Stimulated activated CD8-positive, alpha-beta memory T cell treated with anti-CD3 and anti-CD28 coated beads, Interleukin-7, amount 100 ng/mL, for 4 hours (primary cell): ENCODE measurements around the gene MMS19.

Experiments
- DNase-seq, 2 donors: peaks; one replicate each; pipeline ENCODE4 v3.0.0-alpha.2; 2020; ENCODE audit warnings: low read depth in 2 of 2

The MMS19 gene

DNA sequence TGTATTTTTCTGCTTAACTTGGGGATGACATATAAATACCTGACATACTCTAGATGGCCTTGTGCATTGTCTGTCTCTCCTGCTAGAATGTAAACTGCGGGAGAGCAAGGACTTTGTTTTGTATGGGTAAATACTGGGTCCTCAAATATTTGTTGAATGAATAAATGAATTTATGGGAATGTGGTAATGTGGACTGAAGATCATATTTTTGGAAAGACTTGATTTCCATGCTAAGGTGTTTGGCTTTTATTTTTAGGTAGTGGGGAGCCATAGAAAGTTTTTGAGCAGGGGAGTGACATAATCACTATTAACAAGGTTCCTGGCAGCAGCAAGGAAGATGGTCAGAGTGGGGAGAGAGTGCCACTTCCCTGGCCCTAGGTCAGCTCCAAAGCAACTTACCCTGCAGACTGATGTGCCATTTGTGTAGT is 27.5 kb upstream of the MMS19 start:
- no peak for DNase-seq

DNA sequence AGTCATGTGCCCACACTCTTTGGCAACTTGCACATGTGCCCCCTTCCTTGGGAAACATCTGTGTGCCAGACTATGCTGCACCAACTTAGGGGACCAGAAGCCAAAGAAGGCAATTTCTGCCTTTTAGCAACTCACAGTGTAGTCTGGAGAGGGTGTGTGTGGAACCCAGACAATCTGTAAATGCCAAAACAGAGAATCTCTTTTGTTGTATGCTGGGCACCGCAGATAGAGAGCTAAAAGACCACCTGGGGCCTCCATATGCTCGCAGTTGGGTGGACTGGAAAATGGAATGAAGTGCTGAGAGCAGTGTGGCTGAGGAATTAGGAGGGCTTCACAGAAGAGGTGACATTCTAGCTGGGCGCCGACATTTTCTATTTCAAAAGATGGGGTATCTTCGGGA is 26.9 kb upstream of the MMS19 start:
- no peak for DNase-seq

DNA sequence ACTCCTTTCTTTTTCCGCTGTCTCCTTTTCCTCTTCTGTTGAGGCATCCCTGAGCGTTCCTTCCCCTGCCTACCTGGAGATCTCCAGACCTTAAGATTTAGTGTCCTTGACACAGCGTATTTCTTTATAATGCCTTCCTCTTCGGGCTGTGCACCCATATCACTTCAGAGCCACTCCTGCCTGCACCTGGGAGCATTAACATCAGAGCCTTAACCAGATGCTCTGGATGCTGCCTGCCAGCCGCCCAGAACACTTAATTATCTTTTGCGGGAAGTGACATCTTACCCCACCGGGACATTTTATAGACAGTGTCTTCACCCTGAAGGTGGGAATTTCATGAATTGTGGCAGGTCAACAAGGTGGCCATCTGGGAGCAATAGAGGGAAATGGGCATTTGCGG is 24.7 kb upstream of the MMS19 start:
- DNase-seq = no peak

DNA sequence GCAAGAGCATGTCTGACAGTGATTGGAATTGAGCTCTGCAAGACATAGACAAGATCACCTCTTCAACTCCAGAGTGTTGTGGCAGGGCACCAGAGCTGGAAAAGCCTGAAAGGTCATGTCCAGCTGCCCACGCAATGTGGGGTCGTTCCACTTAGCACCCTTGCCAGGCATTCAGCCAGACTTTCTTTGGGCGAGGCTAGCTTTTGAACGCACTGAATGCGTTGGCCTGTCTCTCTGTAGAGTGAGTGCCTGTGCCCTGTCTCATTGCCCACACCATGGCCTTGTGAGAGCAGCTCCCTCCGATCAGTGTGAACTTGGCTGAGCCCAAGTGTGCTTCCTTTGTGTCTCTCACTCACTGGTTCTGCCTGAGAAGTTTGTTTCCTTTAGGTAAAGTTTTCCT is 23.8 kb upstream of the MMS19 start:
- DNase-seq = no peak

DNA sequence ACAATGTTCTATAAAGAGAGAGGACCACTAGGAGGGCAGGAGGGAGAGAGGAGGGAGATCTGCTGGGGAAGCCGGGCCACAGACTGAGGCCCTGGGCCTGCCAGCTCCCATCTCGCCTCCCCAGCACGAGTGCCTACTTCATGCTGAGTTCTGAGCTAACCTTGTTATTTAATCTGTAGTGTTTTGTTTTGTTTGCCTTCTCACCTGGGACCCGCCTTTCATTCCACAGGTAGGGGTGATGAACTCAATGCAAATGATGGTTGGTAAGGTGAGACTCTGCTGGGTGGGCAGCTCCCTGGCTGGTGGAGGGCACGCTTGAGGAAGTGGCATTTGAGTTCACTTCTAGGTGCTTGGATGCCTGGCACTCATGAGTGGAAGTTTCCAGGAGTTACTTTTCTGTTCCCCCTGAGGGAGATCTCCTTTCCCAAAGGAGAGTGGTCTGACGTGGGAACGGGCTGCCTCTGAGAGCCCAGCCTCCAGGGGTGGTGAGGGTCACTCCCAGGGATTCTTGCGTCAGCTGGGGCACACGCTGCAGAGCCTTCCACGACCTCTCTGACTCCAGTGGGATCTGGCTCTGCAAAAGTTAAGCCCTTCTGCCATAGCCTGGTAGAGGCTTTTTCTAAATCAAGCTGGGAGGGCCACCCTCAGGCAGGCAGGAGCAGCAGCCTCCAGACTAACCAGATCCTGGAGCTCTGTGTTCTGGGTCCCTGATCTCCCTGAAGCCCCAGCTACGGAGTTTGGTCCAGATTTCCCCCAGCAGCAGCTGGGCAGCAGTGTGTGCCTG is 22.9 kb upstream of the MMS19 start:
- DNase-seq = no peak

DNA sequence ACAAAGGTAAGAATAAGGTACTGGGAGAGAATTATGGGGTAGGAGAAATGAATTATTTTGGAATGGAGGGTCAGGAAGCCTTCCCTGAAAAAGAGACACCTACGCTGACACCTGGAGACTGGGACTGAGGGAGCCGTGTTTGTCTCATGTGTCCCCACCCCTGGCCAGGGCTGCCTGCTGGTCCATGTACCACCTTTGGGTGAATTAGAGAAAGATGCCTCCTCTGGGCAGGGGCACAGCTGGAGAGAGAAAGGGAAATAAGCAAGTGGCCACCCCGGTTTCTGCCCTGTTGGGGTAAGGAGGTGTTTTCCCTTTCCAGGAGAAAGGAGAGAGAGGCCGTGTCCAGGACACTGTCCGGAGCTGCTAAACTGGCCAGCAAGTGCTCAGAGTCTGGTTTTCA is 22.3 kb upstream of the MMS19 start:
- no peak for DNase-seq

DNA sequence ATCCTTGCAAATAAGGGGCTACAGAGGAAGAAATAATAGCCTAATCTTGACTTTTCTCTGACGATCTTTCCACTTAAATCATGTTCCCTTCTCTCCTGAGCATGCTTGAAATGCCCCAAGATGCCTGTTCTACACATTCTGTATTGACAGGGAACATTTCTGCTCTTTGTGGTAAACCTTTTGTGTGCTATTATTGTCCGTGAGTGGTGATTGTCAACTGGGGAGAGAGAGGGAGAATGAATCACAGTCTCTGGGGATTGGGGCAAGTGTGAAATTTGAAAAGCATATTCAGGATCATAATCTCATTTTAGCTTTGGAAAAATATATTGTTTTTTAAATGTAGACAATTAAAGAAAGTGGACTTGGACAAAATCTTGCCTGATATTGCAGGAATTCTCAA is 21.1 kb upstream of the MMS19 start:
- DNase-seq = no peak

DNA sequence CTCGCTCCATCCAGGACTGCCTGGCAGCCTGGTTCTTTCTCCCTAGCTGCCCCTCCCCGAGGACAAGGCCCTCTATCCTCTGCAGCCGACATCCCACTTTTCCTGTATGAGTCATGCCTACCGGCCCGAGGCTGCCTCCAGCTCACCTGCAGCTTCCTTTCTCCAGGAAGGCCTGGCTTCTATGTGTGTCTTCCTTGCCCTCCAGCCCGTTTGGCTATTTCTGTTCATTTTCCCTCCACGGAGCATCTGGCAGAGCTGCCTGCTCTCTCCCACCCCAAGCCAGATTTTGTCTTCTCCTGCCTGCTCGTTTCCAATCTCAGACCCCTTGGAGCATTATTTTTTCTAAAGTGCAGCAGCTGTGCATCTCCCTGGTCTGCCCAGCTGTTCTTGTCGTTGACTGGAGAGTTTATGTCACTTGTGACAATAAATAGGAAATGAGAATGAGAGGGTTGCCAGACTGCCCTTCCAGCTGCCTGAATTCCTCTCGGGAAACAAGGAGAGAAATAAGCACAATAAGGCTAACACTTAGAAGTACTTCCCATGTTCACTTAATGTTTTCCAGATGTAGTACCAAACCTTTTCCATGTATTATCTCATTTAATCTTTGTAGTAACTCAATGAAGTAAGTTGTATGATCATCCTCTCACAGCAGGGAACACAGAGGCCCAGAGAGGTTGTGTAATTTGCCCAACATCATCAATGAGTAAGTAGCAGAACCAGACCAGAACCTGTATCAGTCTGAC is 20.2 kb upstream of the MMS19 start:
- no peak for DNase-seq

DNA sequence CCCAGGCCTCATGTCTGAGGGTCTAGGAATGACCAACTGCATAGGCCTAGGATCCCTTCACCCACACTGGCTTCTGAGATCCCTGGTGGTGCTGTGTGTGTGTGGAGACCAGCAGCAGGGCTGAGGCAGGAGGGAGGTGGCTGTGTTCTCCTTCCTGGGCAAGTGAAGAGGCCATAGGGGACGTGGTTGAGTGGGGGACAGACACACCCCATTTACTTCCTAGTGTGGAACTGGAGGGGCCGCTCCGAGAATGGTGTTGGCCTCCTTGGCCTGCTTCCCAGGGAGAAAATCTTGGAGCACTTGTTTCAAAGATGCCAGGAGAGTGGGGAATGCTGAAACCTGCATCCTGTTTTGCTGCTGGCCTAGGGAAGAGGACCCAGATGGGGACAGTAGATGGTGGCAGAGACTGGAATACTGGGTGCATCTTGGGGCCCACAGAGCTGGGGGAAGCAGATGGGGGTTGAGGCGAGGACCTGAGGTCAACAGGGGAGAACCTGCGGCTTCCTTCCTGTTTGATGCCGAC is 19.6 kb upstream of the MMS19 start:
- no peak for DNase-seq

DNA sequence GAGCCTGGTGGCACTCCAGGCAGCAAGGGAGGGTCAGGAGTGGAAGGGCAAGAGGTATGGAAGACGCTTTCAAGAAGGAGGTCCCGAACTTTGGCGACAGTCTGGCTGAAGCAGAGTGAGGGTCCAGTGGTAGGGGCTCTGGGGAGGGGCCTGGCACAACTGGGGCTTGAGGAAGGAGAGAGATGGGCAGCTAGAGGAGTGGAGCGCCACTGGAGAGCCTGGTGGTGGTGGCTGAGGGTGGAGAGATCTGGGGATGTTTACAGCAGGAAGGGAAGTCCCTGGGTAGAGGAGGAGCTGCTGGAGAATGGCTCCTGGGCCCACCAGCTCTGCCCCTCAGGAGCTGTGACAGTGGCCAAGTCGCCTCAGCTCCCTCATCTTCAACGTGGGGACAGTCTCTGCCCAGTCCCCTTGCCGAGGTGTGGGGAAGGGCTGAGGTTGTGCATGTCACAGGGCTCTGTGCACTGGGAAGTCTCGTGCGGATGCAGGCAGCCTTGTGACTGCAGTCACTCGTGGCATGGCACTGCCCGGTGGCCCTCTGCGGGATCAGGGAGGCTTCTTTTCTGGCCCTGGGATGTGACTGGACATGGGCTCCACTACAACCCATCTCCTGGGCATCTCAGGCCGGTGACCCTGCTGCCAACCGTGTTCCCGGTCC is 19.0 kb upstream of the MMS19 start:
- DNase-seq = no peak

DNA sequence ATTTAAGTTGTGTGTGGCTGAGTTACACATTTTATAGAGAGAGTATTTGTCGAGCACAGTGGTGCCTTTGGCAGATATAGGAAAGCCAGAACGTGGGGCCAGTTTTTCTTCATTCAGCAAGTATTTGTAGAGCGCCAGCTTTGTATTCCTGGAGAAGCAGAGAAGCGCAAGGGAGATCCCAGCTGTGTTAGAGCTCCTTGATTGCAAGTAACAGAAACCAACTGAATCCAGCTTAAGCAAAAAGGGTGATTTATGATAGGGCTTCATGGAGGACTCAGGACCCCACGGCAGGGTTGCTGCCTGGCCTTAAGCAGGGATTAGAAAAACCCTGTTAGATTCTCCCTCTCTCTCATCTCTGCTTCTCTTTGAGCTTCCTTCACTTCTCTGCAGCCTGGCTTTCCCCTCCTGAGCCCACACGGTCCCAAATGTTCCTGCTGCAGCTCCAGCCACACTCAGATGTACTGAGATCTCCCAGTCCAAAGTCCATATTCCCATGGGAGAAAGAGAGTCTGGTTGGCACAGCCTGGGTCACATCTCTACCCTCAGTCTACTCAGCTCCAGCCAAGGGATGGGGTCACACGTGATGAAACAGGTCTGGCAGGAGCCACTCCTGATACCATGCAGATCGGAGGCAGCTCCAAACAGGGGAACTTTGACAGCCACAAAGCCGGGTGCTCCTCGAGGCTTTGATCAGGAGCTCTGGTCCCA is 17.2 kb upstream of the MMS19 start:
- no peak for DNase-seq

DNA sequence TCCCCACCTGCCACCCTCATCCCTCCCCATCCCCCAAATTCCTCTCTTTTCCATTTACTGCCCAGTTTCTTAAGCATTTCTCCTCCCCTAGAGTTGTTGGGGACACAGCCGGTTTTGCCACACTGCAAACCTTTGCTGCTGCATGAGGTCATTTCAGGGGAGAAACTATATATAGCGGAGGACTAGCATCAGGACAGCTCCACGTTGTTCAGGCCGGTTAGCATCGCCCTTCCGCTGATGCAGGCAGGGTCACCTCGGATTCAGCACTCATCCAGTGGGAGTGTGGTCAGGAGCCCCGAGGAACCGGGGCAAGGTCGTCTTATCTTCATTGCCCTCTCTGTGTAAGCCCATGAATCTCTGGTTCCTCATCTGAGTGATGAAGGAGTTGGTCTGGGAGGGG is 16.1 kb upstream of the MMS19 start:
- no peak for DNase-seq

DNA sequence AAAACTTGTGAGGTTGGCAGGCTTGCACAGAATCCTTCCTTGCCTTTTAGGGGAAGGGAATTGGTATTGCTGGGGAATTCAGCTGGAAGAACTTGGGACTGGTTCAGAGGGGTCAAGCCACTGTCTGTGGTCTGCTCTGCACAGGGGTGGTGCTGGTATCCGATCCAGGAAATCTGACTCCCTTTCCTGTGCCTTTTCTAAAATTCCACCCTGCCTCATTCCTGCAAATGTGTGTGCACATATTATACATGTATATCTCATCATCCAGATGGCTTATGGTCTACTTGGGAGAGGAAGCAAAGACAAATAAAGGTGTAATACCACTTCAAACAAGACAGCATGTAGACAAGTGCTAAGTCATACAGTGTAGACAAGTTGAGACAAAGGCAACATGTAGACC is 14.8 kb upstream of the MMS19 start:
- DNase-seq = no peak

DNA sequence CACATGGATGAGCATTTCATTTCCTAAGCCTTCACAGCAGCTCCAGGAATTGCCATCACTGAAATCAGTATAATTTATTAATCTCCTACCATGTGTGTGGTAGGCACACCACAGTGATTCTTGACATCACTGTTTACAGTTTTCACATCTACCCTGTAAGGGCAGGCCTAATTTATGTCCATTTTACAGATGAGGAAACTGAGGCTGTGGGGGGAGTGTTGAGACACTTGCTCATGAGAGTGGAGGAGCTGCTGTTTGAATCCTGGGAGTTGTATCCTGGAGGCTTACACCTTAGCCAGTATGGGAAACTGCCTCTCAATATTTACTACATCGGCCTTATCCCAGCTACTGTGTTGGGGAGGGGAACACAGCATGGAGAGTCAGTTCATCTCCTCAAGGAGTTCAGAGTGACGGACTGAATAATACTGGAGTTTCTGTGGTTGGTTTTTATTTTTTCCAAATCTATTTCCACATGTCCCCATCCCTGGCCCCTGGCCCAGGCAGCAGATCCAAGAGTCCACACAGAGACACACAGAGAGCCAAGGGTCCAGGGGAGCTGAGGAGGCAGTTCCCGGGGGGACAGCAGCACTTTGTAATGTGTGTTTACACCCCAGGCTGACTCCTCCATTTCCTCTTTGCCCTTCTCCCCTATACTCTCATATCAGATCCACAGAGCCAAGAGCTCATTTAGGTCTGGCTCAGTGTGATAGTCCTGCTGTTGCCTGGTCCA is 13.7 kb upstream of the MMS19 start:
- DNase-seq = no peak

DNA sequence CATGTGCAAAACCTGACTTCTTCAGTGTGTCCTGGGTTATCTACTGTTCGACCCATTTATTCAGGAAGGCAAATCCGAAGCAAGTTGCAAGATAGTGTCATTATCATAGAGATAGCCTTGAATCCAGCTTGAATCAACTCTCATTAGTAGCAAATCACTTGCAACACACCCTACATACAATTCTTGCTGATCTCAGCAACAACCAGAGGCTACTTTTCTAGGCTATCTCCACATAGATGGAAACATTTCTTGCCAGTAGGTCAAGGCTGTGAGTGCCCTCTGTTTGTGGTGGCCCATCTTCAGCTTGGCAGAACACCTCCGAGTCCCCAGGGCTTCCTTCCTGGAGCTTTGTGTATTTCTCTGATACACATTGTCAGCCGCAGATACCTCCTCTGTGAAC is 12.5 kb upstream of the MMS19 start:
- no peak for DNase-seq

DNA sequence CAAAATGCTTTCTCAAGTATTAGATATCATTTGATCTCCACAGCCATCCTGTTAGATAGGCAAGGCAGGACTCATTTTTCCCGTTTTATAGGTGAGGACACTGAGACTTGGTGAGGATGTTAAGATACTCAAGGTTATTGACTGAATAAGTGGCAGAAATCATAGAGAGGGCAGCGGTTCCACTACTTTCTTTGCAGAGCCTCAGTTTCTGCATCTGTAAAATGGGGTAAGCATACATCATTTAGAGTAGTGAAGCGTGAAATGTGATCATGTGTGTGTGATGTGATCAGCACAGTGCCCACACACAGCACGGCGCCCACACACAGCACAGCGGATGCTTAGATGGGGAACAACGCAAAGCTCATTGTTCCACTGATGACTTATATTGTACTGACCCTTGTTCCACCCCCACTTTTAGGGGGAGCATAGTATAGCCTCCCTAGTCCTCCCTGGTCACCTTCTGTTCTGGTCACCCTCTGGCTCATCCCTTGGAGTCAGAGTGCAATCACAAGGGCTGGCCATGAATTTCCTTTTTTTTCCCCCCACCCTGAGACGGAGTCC is 11.0 kb upstream of the MMS19 start:
- DNase-seq = no peak

DNA sequence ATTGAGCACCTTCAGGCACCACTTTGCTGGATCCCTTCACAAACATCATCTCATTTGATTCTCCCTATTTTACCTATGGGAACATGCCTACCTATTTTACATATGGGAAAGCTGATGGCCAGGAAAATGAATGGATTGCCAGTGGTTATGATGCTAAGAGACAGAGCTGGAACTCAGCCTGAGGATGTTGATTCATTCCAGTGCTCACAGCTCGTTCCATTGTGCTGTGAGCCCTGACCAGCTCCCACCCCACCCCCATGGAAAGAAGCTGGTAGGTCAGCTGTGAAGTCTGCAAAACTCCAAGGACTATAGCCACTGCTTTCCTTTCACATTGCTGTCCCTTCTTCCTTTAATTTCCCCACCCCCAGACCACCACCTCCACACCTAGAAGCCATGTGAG is 10.1 kb upstream of the MMS19 start:
- DNase-seq = no peak

DNA sequence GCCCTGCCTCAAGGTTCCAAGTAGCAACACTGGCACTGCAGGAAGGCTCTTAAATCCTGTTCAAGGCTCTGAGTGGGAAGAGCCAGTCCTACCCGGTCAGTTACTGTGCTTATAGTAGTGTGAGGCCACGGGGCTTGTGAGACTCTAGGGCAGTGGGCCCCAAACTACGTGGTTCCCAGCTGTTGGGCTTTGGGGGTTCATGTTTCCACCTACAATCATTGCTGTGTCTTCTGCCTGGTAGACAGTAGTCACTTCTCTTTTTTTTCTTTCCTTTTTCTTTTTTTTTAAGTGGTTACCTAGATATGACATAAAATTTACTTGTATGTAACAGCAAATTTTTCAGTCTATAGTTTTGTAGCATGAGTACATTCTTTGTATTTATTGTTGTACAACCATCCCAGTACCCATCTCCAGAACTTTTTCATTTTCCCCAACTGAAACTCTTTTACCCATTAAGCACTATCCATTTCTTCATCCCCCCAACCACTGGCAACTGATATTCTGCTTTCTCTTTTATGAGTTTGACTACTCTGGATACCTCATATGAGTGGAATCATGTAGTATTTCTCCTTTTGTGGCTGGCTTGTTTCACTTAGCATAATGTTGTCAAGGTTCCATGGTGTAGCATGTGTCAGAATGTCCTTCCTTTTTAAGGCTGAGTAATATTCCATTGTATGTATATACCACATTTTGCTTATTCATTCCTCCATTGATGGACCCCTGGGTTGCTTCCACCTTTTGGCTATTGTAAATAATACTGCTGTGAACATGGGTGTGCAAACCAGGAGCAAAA is 8.2 kb upstream of the MMS19 start:
- DNase-seq = no peak

DNA sequence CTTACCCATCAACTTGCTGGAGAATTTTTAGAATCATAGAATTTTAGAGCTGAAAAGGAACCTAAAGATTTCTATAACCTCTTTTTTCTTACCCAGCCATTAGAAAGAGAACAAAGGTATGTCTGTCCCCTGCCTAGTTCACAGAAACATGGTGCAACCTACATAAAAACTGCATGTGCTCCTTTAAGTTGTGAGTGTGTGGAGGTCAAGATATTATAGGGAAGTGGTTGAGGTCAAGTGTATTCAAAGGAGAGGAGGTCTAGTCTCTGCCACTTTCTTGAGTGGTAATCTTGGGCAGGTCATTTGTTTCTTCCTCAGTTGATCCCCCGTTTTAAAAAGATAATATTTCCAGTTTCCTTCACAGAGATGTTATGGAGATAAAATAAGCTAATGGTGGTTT is 6.9 kb upstream of the MMS19 start:
- no peak for DNase-seq

DNA sequence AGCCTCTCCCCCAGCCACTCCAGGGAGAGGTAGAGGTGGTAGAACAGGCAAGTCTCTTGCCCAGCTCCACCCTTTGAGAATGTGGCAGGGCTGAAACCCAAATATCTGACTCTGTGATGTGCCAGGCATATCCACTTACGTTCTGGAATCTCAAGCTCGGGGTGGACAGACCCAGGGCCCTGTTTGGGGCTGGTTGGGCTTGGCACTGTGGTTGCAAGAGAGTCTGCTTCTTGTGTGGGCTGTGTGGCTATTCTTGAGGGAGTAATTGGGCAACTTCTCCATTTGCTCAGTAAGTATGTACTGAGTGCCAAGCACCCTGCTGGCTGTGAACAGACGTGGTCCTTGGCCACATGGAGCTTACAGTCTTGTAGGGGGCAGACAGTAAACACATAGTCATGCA is 5.2 kb upstream of the MMS19 start:
- no peak for DNase-seq
